ENCODE measurements around the gene CCNJ. TPM values are rescaled to one million over a fixed set of nuclear protein-coding genes. Genes with fewer than 3 reads are reported as not detected.

Gene CCNJ
- total and polyA plus RNA-seq, 9 of the 15 experiments (the other 6 are each of a cell fraction or from before 2014, with no cell fraction given), result 0.69 to 15.7 (median 9.2) TPM

- no peak for TF ChIP-seq POU5F1 (IDR thresholded peaks at IDR 0.05; ENCODE audit: borderline replicate concordance, low read depth, low read length, partially characterized antibody)
- no peak for TF ChIP-seq ZNF140 (CRISPR knock-in tag; IDR thresholded peaks at IDR 0.05)
- no peak for TF ChIP-seq ZNF324 (CRISPR knock-in tag; IDR thresholded peaks at IDR 0.05)
- no peak for TF ChIP-seq FOSL1 (tag; conservative IDR thresholded peaks at IDR 0.05)
- TF ChIP-seq RAD51 (IDR thresholded peaks at IDR 0.05; ENCODE audit: borderline replicate concordance, low read depth), result no peak
- peak; percentile 25; the same call in 1 of the 2 replicates for TF ChIP-seq TCF3 (CRISPR knock-in tag; IDR thresholded peaks at IDR 0.05)
- TF ChIP-seq POLR2AphosphoS2 (IDR thresholded peaks at IDR 0.05; ENCODE audit: low read length), result no peak
- TF ChIP-seq, protein P1, sequence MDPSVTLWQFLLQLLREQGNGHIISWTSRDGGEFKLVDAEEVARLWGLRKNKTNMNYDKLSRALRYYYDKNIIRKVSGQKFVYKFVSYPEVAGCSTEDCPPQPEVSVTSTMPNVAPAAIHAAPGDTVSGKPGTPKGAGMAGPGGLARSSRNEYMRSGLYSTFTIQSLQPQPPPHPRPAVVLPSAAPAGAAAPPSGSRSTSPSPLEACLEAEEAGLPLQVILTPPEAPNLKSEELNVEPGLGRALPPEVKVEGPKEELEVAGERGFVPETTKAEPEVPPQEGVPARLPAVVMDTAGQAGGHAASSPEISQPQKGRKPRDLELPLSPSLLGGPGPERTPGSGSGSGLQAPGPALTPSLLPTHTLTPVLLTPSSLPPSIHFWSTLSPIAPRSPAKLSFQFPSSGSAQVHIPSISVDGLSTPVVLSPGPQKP (CRISPR knock-in tag; IDR thresholded peaks at IDR 0.05), result no peak
- no peak for TF ChIP-seq ZNF398 (CRISPR knock-in tag; IDR thresholded peaks at IDR 0.05)
- TF ChIP-seq HOXB6 (CRISPR knock-in tag; IDR thresholded peaks at IDR 0.05; ENCODE audit: borderline replicate concordance), result no peak
- no peak for TF ChIP-seq ZNF696 (CRISPR knock-in tag; conservative IDR thresholded peaks at IDR 0.05)
- no peak for TF ChIP-seq CBX8 (IDR thresholded peaks at IDR 0.05; ENCODE audit: borderline replicate concordance, extremely low read depth, low read depth, low read length, poor library complexity, severe bottlenecking)
- TF ChIP-seq ZBTB33 (CRISPR knock-in tag; IDR thresholded peaks at IDR 0.05), result no peak; the same call in 1 of the 2 replicates
- TF ChIP-seq ZNF592 (IDR thresholded peaks at IDR 0.05), result peak; percentile 85
- TF ChIP-seq, protein P2, sequence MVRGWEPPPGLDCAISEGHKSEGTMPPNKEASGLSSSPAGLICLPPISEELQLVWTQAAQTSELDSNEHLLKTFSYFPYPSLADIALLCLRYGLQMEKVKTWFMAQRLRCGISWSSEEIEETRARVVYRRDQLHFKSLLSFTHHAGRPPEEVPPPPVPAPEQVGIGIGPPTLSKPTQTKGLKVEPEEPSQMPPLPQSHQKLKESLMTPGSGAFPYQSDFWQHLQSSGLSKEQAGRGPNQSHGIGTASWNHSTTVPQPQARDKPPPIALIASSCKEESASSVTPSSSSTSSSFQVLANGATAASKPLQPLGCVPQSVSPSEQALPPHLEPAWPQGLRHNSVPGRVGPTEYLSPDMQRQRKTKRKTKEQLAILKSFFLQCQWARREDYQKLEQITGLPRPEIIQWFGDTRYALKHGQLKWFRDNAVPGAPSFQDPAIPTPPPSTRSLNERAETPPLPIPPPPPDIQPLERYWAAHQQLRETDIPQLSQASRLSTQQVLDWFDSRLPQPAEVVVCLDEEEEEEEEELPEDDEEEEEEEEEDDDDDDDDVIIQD (CRISPR knock-in tag; IDR thresholded peaks at IDR 0.05), result no peak
Observed at GRCh38 chr10:96043033-96043892, at the start of gene CCNJ (continued).

Measured in K562 (cell line).